Progenitor cell of endocrine pancreas (in vitro differentiated cells): Measurements from ENCODE around the gene SRGAP1. TPM values are rescaled to one million over a fixed set of nuclear protein-coding genes. Genes with fewer than 3 reads are reported as not detected.

Experiments
- DNase-seq: peaks from one replicate; pipeline ENCODE4 v3.0.0; 2021; ENCODE audit warnings: low spot score; ENCODE audit not compliant: unreplicated experiment
- H3K27ac Mint-ChIP-seq: 2 replicates; pipeline ENCODE4 v1.8.0; 2021; ENCODE audit warnings: mild to moderate bottlenecking, moderate library complexity, mixed read lengths
- H3K27me3 Mint-ChIP-seq: 2 replicates; pipeline ENCODE4 v1.8.0; 2021; ENCODE audit warnings: mixed read lengths
- H3K36me3 Mint-ChIP-seq: 2 replicates; pipeline ENCODE4 v1.8.0; 2022; ENCODE audit warnings: mixed read lengths; ENCODE audit not compliant: insufficient read depth
- H3K4me1 Mint-ChIP-seq: 2 replicates; pipeline ENCODE4 v1.8.0; 2021; ENCODE audit warnings: low read depth, mixed read lengths
- H3K4me3 Mint-ChIP-seq: 2 replicates; pipeline ENCODE4 v1.8.0; 2021; ENCODE audit warnings: low read depth, mild to moderate bottlenecking, moderate library complexity, mixed read lengths
- H3K9me3 Mint-ChIP-seq: 2 replicates; pipeline ENCODE4 v1.8.0; 2021; ENCODE audit warnings: low read depth, mixed read lengths
- total RNA-seq: library from RNA; stranded (reverse); gene quantifications from 2 replicates; pipeline ENCODE4 v1.2.1, GENCODE V29; 2021
- TF ChIP-seq, protein P1 (sequence below): fragments of 200-600 bp; sonication (generic); IDR thresholded peaks from one replicate; pipeline ENCODE4 v1.5.0; 2021; ENCODE audit warnings: antibody characterized with exemption, mild to moderate bottlenecking; ENCODE audit not compliant: unreplicated experiment

SRGAP1 gene
- total RNA-seq, 1 donor from 2014 or later = 23.1 TPM

- Mint-ChIP-seq H3K27ac (no peak overlapping the region), H3K9me3 (peaks cover 4% of the 10 kb centered on the region), H3K4me3 (no peak overlapping the region), H3K27me3 (no peaks in the 10 kb centered on the region), H3K4me1 (peaks cover 4% of the 10 kb centered on the region), H3K36me3 (no peaks in the 10 kb centered on the region)
- TF ChIP-seq, protein P1, sequence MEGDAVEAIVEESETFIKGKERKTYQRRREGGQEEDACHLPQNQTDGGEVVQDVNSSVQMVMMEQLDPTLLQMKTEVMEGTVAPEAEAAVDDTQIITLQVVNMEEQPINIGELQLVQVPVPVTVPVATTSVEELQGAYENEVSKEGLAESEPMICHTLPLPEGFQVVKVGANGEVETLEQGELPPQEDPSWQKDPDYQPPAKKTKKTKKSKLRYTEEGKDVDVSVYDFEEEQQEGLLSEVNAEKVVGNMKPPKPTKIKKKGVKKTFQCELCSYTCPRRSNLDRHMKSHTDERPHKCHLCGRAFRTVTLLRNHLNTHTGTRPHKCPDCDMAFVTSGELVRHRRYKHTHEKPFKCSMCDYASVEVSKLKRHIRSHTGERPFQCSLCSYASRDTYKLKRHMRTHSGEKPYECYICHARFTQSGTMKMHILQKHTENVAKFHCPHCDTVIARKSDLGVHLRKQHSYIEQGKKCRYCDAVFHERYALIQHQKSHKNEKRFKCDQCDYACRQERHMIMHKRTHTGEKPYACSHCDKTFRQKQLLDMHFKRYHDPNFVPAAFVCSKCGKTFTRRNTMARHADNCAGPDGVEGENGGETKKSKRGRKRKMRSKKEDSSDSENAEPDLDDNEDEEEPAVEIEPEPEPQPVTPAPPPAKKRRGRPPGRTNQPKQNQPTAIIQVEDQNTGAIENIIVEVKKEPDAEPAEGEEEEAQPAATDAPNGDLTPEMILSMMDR = no peak
- no peak for DNase-seq
Measured at GRCh38 chr12:63934936-63935335, 90.4 kb downstream of the SRGAP1 start.

- Mint-ChIP-seq H3K36me3 (peaks cover 1% of the 10 kb centered on the region), H3K9me3 (peaks cover 4% of the 10 kb centered on the region), H3K27ac (no peak overlapping the region), H3K4me1 (peaks cover 8% of the 10 kb centered on the region), H3K27me3 (no peaks in the 10 kb centered on the region), H3K4me3 (no peak overlapping the region)
- TF ChIP-seq, protein P1 = no peak
- no peak for DNase-seq
Measured at GRCh38 chr12:63935361-63935760, 90.9 kb downstream of the SRGAP1 start.

DNA sequence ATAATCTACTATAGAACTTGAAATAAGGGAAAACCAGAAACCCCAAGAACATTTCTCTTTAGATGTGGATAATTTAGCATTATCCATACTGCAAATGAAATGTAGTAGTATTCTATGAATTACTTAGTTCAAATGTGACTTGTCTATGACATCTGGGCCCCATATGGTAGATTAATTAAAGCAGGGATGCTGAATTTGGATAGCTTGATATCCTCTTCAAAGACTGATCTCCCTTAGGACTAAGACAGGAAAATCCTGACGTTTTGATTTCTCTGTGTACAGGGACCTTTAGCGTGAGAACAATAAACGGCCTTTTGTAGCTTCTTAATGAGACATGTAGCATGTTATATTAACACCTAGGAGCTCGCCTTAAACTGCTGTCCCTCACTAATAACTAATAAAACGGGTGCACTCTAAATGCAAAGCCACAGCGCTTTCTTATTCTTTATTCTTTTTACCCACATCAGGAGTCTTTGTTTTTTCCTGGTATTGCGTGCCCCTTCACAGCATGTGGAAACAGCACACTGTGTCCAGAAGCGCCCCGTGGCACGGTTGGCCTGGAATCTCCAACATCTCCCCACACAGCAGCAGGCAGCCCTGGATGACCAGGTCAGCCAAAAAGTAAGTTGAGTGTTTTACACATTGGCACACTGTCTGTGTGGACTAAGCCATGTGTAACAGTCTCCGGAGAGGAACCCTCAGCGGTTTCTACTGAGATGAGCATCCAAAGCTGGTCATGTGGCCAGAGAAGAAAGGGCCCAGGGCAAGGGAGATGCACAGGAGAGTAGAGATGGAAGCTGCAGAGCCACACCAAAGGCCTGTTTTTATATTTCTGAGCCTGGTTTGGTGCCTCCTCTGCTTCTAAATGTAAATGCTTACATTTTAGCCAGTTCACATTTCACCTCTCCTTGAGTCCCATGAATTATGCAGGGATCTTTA lies 93.1 kb downstream of the SRGAP1 start:
- Mint-ChIP-seq H3K4me3 (no peak overlapping the region), H3K36me3 (peaks cover 1% of the 10 kb centered on the region), H3K27ac (no peak overlapping the region), H3K9me3 (no peaks in the 10 kb centered on the region), H3K27me3 (no peaks in the 10 kb centered on the region), H3K4me1 (peaks cover 12% of the 10 kb centered on the region)
- TF ChIP-seq, protein P1 = no peak
- no peak for DNase-seq

DNA sequence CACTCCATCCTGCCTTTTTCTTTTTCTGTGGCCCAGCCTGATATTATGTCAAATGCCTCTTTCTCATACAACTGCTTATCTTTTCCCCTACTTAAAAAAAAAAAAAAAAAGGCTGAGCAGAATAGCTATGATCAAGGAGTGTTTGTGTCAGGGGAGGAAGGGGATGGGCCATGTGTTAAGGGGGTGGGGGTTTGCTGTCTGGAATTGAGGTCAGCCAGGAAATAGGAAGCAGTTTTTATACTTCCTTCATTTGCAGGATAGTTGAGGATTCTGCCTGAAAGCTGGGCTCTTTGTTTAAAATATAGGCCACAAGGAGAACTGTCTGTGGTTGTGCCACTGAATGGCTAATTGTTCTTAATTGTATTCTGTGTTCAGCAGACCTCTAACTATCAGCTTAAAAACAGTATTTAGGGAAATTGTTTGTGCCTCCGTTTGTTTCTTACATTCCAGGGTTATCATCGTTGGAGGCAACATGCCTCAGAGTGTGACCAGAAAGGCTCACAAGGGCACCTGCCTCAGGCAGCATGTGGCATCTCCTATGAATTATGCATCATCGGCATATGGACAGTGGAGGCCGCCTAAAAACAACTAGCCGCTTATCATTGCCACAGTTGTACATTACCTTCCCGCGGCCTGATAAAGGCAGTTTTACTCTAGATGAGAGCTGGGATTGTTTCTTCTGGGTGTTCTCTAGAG lies 96.0 kb downstream of the SRGAP1 start:
- DNase-seq = no peak
- Mint-ChIP-seq H3K36me3 (peaks cover 1% of the 10 kb centered on the region), H3K27me3 (no peaks in the 10 kb centered on the region), H3K4me1 (peaks cover 12% of the 10 kb centered on the region), H3K9me3 (no peaks in the 10 kb centered on the region), H3K27ac (no peak overlapping the region), H3K4me3 (no peak overlapping the region)
- TF ChIP-seq, protein P1 = no peak

DNA sequence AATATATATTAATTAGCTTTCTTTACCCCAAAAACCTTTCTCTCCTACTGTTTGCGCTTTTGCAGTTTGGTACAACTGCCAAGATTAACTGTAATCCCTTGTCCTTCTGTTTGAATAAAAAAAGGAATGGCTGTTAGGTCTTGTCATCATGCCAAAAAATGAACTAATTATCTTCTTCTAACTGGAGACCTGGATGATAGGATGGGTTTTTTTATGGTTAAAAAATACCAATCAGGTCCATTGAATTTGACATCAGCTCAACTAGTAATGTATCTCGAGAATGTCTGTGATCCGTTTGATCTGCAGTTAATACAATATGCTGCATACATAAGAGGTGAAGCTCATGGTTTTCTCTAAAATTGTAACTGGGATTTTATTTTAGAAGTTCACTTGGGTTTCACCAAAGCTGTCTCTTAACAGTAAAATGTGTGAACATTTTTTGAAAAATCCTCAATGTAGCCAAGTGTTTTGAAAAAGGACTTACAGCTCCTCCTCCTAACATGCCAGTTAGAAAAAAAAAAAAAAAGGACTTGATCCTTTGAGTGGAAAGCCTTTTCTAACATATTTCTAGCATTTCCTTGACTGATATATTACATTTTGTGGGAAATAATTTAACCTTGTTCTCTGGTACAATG lies 96.8 kb downstream of the SRGAP1 start:
- peaks cover 1% of the 10 kb centered on the region for H3K36me3 Mint-ChIP-seq
- no peak overlapping the region for H3K4me3 Mint-ChIP-seq
- TF ChIP-seq, protein P1 = no peak
- H3K27ac Mint-ChIP-seq = no peak overlapping the region
- no peak for DNase-seq
- no peaks in the 10 kb centered on the region for H3K27me3 Mint-ChIP-seq
- no peaks in the 10 kb centered on the region for H3K9me3 Mint-ChIP-seq
- peaks cover 12% of the 10 kb centered on the region for H3K4me1 Mint-ChIP-seq
